ENCODE results near the gene ZNF468.
"Not testable (repeated sequence)": the region's sequence is repeated elsewhere in the genome, so short reads cannot be mapped to it uniquely, and the experiment has no call there.

Gene ZNF468

GRCh38 chr19:52857378-52858191 lies at the start of gene ZNF468:
Gene ZNF468 (minus strand): TSS chr19:52857619. CDS start chr19:52854272, 3,347 bp downstream.
- DNase-seq = peak; percentile 78 to 80

GRCh38 chr19:52904052-52904780 lies 46.8 kb upstream of the ZNF468 start:
- DNase-seq = not testable (repeated sequence)

- DNase-seq = no peak
Observed at GRCh38 chr19:52901842-52902241, 44.4 kb upstream of the ZNF468 start.

- DNase-seq = not testable (repeated sequence)
Observed at GRCh38 chr19:52898596-52898995, 41.2 kb upstream of the ZNF468 start.

GRCh38 chr19:52898101-52898500 lies 40.7 kb upstream of the ZNF468 start:
- DNase-seq = no peak

- peak; percentile 92 to 93 for DNase-seq
Observed at GRCh38 chr19:52897138-52897935, 39.9 kb upstream of the ZNF468 start, which contains the start of gene ZNF320. Gene ZNF320 (minus strand): TSS chr19:52897635. CDS start chr19:52890255, 7,380 bp downstream.

GRCh38 chr19:52896431-52897137 lies 39.2 kb upstream of the ZNF468 start:
- no peak for DNase-seq

GRCh38 chr19:52891336-52891735 lies 33.9 kb upstream of the ZNF468 start:
- DNase-seq = no peak

- no peak for DNase-seq
Observed at GRCh38 chr19:52889931-52890330, 32.5 kb upstream of the ZNF468 start.

GRCh38 chr19:52889076-52889475 lies 31.7 kb upstream of the ZNF468 start:
- DNase-seq = no peak

- DNase-seq = no peak
Observed at GRCh38 chr19:52880895-52881389, 23.5 kb upstream of the ZNF468 start.

- DNase-seq = not testable (repeated sequence)
Observed at GRCh38 chr19:52872996-52873395, 15.6 kb upstream of the ZNF468 start.

GRCh38 chr19:52871466-52871865 lies 14.0 kb upstream of the ZNF468 start:
- DNase-seq = no peak

- DNase-seq = not testable (repeated sequence)
Observed at GRCh38 chr19:52868031-52868430, 10.6 kb upstream of the ZNF468 start.

- peak; percentile 28 to 31 for DNase-seq
Observed at GRCh38 chr19:52856540-52857377, 660 bp downstream of the ZNF468 start.

- DNase-seq = not testable (repeated sequence)
Observed at GRCh38 chr19:52847352-52847751, 10.1 kb downstream of the ZNF468 start.

GRCh38 chr19:52840825-52841465 lies 16.5 kb downstream of the ZNF468 start:
- DNase-seq = not testable (repeated sequence)

GRCh38 chr19:52834289-52834688 lies 23.1 kb downstream of the ZNF468 start:
- DNase-seq = not testable (repeated sequence)

GRCh38 chr19:52833541-52833940 lies 23.9 kb downstream of the ZNF468 start:
- not testable (repeated sequence) for DNase-seq

- not testable (repeated sequence) for DNase-seq
Observed at GRCh38 chr19:52829866-52830265, 27.6 kb downstream of the ZNF468 start.

- no peak for DNase-seq
Observed at GRCh38 chr19:52825765-52826164, 31.7 kb downstream of the ZNF468 start.
